Renal cortex interstitium (tissue), 11 donors: ENCODE results near the gene HIP1. TPM values are rescaled to one million over a fixed set of nuclear protein-coding genes. Genes with fewer than 3 reads are reported as not detected.
"Not testable (repeated sequence)": the region's sequence is repeated elsewhere in the genome, so short reads cannot be mapped to it uniquely, and the experiment has no call there.

Experiments
- DNase-seq, 11 donors: peaks; one replicate each; pipeline ENCODE4 v3.0.0-alpha.2; 2013; ENCODE audit warnings: low read depth in 9 of 11, low spot score in 4 of 11; ENCODE audit errors: extremely low read depth in 1 of 11
- polyA plus RNA-seq, 3 donors: library from polyadenylated mRNA; unstranded; fragments of 120-200 nt; gene quantifications; one replicate each; pipeline ENCODE4 v1.2.1, GENCODE V29; 2013; ENCODE audit not compliant: insufficient read length in 3 of 3

The HIP1 gene
- polyA plus RNA-seq, 3 donors: 31.3 to 35.7 (median 35.3) TPM

DNA sequence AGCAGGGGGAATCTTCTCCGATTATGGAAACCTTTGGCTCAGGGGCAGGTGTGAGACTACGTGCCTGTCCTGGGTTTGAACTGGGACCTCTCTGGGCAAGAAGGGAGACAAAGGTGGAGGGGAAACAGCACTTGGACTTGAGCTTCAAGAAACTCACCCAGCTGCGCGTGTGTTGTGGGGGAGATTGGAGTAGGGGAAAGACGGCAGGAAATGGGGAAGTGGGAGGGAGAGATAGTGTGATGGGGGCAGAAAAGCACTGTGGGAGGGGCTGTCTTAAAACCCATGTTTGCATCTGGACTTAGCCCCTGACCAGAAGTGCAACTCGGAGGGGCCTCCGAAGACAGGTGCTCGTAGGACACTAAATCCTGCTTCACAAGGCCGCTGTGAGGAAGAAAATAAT is 107.0 kb downstream of the HIP1 start:
- DNase-seq: no peak

- no peak for DNase-seq
Measured at GRCh38 chr7:75630549-75630948, 108.2 kb downstream of the HIP1 start.

GRCh38 chr7:75629044-75629443 is 109.7 kb downstream of the HIP1 start:
- no peak for DNase-seq

- no peak for DNase-seq
Measured at GRCh38 chr7:75628055-75628454, 110.7 kb downstream of the HIP1 start.

GRCh38 chr7:75626954-75627353 is 111.8 kb downstream of the HIP1 start:
- DNase-seq: no peak

DNA sequence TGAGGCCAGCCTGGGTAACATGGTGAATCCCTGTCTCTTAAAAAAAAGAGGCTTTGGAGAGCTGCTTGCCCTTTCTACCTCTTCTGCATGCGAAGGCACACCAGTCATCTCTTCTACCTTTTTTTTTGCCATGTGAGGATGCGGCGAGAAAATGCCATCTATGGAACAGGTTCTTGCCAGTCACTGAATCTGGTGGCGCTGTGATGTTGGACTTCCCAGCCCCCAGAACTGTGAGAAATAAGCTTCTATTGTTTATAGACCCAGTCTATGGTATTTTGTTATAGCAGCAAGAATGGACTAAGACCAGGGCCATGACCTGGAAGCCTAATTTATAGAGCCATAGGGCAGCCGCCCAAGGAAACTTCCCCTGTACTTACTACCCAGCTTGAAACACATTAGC is 112.9 kb downstream of the HIP1 start:
- DNase-seq: no peak

GRCh38 chr7:75624134-75624832 is 114.5 kb downstream of the HIP1 start:
- no peak for DNase-seq

DNA sequence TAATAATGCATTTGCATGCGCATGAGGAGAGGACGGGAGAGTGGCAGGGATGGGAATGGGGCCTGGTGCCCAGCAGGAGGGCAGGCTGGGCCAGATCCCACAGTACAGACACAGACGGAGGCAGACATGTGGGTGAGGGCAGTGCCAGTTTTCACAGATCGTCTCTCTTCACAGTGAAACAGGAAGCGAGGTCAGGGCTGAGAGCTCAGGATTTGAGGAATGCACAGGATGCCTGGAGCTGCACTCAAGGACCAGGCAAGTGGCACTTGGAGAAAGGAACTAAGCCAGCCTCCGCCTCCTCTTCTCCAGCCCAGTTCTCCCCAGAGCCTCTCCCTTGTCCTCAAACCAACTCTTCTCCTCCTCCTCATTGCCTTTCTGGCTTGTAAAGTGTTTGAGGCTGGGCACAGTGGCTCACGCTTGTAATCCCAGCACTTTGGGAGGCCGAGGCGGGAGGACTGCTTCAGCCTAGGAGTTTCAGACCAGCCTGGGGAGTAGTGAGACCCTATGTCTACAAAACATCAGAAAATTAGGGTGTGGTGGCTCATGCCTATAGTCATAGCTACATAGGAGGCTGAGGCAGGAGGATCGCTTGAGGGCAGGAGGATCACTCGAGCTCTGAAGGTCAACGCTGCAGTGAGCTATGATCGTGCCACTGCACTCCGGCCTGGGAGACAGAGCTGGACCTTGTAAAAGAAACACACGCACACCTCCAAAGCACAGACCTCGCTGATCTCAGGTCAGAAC is 115.2 kb downstream of the HIP1 start:
- DNase-seq: no peak

GRCh38 chr7:75621124-75621523 is 117.6 kb downstream of the HIP1 start:
- DNase-seq: no peak

DNA sequence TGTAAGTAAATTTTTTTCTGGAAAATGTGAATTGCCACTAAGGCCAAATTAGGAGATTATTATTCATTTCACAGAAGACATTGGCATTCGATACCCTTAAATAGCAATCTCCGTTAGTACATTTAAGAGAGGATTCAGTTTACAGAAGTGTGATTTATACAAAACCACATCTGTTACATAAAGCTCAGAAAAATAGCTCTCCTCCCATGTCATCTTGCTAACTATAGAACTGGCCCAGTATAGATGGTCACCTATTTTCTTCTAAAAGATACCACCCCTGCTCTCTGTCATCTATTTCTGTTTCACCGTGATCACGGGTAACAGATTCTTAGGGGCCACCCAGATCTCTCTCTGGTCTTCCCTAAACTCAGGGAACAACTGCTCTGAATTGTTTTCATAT is 119.1 kb downstream of the HIP1 start:
- DNase-seq: no peak

DNA sequence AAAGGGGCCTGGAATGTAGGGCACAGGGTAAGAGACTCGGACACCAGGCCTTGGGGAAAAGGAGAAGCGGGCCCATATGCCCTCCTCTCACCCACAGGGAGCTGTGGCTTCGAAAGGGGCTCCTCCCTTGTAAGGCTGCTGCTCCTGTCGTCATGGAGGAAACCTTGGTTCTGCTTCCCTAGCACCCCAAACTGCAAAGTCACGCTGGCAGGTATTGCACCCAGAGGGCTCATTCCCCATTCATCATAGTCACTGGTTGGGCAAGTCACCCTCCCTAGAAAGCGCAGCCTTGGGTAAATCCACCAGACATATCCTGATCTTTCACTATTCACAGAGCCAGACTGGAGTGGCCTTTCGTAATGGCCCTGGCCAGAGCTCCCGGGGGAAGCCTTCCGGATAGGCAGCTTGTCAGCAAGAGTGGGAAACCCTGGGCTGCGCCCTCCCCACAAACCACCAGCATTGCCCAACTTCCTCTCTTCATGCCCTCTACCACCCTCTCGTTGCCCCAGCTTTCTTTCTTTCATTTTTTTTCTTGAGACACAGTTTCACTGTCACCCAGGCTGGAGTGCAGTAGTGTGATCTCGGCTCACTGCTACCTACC is 121.0 kb downstream of the HIP1 start:
- DNase-seq: no peak

- no peak for DNase-seq
Measured at GRCh38 chr7:75616421-75617167, 122.1 kb downstream of the HIP1 start.

- no peak for DNase-seq
Measured at GRCh38 chr7:75614401-75614800, 124.3 kb downstream of the HIP1 start.

DNA sequence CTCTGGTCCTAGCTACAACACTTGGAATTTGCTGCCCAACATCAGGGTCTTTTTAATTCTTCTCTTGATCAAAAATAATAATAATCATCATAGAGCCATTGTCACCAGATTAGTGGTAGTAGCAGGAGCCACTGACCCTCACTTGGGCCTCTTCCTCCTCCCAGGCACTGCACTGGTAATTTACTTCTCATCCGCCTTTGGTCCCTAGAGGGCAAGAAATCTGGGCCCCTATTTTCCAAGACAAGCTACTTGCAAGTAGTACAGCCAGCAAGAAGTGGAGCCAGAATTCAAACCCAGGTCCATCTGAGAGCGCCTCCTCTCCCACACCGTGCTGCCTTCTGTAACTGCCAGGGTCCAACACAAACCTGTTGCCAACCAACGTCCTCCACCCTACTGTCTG is 125.4 kb downstream of the HIP1 start:
- no peak for DNase-seq

DNA sequence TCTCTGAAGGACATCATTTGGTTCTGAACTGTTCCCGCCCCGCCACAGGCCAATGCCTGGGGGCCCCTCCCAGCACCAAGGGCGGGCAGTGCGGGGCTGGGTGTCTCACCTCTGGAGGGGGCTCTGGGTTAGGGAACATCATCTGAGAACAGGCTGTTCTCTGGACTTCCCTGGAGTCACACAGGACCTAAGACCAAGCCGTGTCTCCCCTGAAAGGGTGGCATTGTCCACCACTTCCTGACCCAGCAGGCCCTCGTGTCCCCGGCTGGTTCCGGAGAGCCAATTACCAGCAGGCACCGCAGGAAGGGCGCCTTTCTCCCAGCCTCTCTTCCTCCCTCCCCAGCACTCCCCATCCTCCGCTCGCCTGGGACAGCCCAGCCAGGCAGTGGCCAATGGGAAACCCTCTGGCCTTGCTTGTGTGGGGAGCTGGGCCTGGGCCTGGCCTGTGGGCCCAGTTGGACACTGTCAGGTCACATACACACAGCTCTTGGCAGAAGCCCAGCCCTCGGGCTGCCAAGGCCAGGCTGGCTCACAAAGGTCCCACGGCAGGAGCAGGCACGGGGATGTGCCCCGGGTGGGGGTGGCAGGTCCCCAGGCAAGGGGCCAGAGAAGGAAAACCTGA is 127.1 kb downstream of the HIP1 start:
- no peak for DNase-seq

- DNase-seq: not testable (repeated sequence)
Measured at GRCh38 chr7:75609416-75609815, 129.3 kb downstream of the HIP1 start.

- peak in 2 of 11 donors; percentile 13 to 17 for DNase-seq
Measured at GRCh38 chr7:75608451-75609122, 130.2 kb downstream of the HIP1 start.

- DNase-seq: no peak
Measured at GRCh38 chr7:75604408-75604807, 134.3 kb downstream of the HIP1 start.

DNA sequence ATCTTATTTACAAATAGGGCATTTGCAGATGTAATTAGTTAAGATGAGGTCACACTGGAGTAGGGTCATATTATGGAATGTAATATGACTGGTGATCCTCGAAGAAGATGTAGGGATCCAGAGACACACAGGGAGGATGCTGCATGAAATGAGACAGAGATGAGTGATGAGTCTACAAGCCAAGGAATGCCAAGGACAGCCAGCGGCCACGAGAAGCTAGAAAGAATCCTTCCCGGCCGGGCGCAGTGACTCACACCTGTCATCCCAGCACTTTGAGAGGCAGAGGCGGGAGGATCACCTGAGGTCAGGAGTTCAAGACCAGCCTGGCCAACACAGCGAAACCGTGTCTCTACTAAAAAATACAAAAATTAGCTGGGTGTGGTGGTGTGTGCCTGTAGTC is 135.9 kb downstream of the HIP1 start:
- not testable (repeated sequence) for DNase-seq
